ENCODE results near the gene DCAF10. TPM values are rescaled to one million over a fixed set of nuclear protein-coding genes. Genes with fewer than 3 reads are reported as not detected.

DCAF10 gene
- total RNA-seq, 4 donors from 2014 or later: 25.1 to 56.5 (median 41.1) TPM

DNA sequence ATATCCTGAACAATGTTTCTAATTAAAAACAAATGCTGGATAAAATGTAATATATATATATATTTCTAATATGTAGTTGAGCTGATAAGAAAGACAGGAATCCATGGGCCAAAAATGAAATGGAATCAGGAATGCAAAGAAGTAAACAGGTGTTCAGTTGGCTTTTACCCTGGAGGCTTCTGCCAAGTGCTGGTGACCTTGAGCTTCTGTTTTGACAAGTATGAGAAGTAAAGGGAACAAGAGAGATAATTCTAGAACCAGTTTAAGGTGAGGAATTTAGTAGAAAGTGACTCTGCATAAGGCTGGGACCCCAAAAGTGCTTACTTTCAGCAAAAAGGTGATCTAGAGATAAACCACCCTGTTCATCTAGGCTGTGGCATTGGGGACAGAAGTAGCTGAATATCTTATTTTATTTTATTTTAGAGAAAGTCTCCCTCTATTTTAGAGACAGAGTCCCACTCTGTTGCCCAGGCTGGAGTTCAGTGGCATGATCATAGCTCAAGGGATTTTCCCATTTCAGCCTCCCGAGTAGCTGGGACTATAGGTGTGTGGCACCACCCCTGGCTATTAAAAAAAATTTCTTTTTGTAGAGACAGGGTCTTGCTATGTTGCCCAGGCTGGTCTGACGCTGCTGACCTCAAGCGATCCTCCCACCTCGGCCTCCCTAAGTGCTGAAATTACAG, 27.0 kb downstream of the DCAF10 start:
- WGBS, 2 donors: 95 to 97% methylated on average over 4 of the region's 4 CpGs
- no peaks in the 10 kb centered on the region for H3K9me3 ChIP-seq
- TF ChIP-seq, protein P1, sequence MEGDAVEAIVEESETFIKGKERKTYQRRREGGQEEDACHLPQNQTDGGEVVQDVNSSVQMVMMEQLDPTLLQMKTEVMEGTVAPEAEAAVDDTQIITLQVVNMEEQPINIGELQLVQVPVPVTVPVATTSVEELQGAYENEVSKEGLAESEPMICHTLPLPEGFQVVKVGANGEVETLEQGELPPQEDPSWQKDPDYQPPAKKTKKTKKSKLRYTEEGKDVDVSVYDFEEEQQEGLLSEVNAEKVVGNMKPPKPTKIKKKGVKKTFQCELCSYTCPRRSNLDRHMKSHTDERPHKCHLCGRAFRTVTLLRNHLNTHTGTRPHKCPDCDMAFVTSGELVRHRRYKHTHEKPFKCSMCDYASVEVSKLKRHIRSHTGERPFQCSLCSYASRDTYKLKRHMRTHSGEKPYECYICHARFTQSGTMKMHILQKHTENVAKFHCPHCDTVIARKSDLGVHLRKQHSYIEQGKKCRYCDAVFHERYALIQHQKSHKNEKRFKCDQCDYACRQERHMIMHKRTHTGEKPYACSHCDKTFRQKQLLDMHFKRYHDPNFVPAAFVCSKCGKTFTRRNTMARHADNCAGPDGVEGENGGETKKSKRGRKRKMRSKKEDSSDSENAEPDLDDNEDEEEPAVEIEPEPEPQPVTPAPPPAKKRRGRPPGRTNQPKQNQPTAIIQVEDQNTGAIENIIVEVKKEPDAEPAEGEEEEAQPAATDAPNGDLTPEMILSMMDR (IDR thresholded peaks at IDR 0.05): no peak
- no peak for TF ChIP-seq POLR2A (IDR thresholded peaks at IDR 0.05)
- no peaks in the 10 kb centered on the region for H3K4me1 ChIP-seq
- H3K4me3 ChIP-seq (replicated peaks in 1 of 3): no peak overlapping the region
- no peak overlapping the region for H3K27ac ChIP-seq
- intact Hi-C loops (cut with DNase I): no loop called here
- peaks cover 0 to 5% of the 10 kb centered on the region in 2 donors for H3K36me3 ChIP-seq
- no peaks in the 10 kb centered on the region for H3K27me3 ChIP-seq
- no peak for DNase-seq

GRCh38 chr9:37835821-37836220, 35.2 kb downstream of the DCAF10 start:
- intact Hi-C loops (cut with DNase I): no loop called here

GRCh38 chr9:37836386-37836785, 35.8 kb downstream of the DCAF10 start:
- WGBS, 2 donors: 96 to 99% methylated on average over 2 of the region's 2 CpGs
- no peaks in the 10 kb centered on the region for H3K4me1 ChIP-seq
- intact Hi-C loops (cut with DNase I): no loop called here
- H3K4me3 ChIP-seq (replicated peaks in 1 of 3): no peak overlapping the region
- no peak for DNase-seq
- H3K36me3 ChIP-seq: no peaks in the 10 kb centered on the region
- TF ChIP-seq, protein P1 (IDR thresholded peaks at IDR 0.05): no peak
- TF ChIP-seq POLR2A (IDR thresholded peaks at IDR 0.05): no peak
- H3K27ac ChIP-seq: no peak overlapping the region
- no peaks in the 10 kb centered on the region for H3K9me3 ChIP-seq
- no peaks in the 10 kb centered on the region for H3K27me3 ChIP-seq

More at GRCh38 chr9:37835821-37836220, 35.2 kb downstream of the DCAF10 start:
- no peaks in the 10 kb centered on the region for H3K27me3 ChIP-seq
- no peaks in the 10 kb centered on the region for H3K9me3 ChIP-seq
- no peak for TF ChIP-seq POLR2A (IDR thresholded peaks at IDR 0.05)
- no peak for DNase-seq
- no peak overlapping the region for H3K4me3 ChIP-seq (replicated peaks in 1 of 3)
- H3K27ac ChIP-seq: no peak overlapping the region
- 96 to 97% methylated on average over 13 of the region's 13 CpGs for WGBS, 2 donors
- H3K4me1 ChIP-seq: no peaks in the 10 kb centered on the region
- no peaks in the 10 kb centered on the region for H3K36me3 ChIP-seq

DNA sequence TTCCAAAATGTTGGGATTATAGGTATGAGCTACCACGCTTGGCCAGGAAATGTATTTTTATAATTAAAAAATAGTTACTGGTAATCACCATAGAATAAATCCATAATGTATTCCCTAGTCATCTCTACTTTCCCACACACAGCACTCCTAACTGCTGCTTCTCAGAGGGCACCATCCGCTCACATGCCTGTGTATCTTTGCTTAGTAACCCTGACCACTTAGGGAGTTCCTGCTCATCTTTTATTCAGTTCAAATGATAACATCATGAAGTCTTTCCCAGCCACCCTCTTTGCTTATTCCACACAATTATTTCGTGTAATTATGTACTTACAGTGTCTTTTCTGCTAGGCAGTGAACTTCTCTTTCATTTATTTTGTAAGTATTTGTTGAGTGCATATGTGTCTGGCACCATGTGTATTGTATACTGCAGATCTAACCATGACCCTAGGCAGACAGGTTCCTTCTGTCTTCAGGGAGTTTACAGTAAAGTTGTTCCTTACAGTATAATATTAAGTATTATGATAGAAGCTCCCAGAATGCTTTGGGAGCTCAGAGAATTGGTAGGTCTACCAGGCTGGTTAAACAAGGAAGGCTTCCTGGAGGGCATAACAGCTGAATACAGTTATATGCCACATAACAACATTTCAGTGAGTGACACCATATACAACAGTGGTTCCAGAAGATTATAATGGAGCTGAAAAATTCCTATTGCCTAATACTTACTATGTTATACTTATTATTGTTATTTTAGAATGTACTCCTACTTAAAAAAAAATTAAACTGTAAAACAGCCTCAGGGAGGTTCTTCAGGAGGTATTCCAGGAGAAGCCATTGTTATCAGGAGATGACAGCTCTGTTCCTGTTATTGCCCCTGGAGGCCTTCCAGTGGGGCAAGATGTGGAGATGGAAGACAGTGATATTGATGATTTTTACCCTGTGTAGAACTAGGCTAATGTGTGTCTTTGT, 39.2 kb downstream of the DCAF10 start:
- Histone ChIP-seq H3K4me1 (no peaks in the 10 kb centered on the region), H3K27me3 (no peaks in the 10 kb centered on the region), H3K4me3 (replicated peaks in 1 of 3) (no peak overlapping the region), H3K27ac (no peak overlapping the region), H3K36me3 (no peaks in the 10 kb centered on the region), H3K9me3 (no peaks in the 10 kb centered on the region)
- WGBS, 2 donors: 95% methylated on average over 3 of the region's 3 CpGs
- TF ChIP-seq, protein P1 (IDR thresholded peaks at IDR 0.05): no peak
- no peak for TF ChIP-seq POLR2A (IDR thresholded peaks at IDR 0.05)
- intact Hi-C loops (cut with DNase I): no loop called here
- DNase-seq: no peak

DNA sequence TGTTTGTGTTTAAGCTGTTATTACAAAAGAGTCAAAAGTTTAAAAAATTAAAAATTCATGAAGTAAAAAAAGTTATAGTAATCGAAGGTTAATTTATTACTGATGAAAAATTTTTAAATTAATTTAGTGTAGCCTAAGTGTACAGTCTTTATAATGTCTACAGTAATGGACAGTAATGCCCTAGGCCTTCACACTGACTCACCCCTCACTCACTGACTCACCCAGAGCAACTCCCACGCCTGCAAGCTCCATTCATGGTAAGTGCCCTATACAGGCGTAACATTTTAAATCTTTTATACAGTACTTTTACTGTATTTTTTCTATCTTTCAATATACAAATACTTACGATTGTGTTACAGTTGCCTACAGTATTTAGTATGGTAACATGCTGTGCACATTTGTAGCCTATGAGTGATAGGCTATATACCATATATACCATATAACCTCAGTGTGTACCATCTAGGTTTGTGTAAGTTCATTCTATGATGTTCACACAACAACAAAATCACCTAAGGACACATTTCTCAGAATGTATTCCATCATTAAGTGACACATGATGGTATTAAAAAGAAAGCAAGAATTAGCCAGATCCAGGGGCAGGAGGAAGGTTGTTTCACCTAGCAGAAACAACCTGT, 40.1 kb downstream of the DCAF10 start:
- no peak for DNase-seq
- WGBS, 2 donors: 84 to 95% methylated on average over 4 of the region's 4 CpGs
- no peak overlapping the region for H3K4me3 ChIP-seq (replicated peaks in 1 of 3)
- intact Hi-C loops (cut with DNase I): no loop called here
- no peaks in the 10 kb centered on the region for H3K4me1 ChIP-seq
- TF ChIP-seq POLR2A (IDR thresholded peaks at IDR 0.05): no peak
- TF ChIP-seq, protein P1 (IDR thresholded peaks at IDR 0.05): no peak
- no peaks in the 10 kb centered on the region for H3K36me3 ChIP-seq
- H3K27me3 ChIP-seq: no peaks in the 10 kb centered on the region
- H3K27ac ChIP-seq: no peak overlapping the region
- H3K9me3 ChIP-seq: no peaks in the 10 kb centered on the region
